ENCODE results near the gene ARHGAP26. TPM values are rescaled to one million over a fixed set of nuclear protein-coding genes. Genes with fewer than 3 reads are reported as not detected.

Gene ARHGAP26
- total and polyA plus RNA-seq, 2 donors (not counting 1 experiment from before 2014, with no cell fraction given): 4.1 to 6.8 TPM

GRCh38 chr5:143265995-143266394, 495.8 kb downstream of the ARHGAP26 start:
- no peak for DNase-seq (ENCODE audit: low read depth in 2 of 2)
- Histone ChIP-seq H3K36me3 (ENCODE audit: control insufficient read depth, insufficient read depth, low read length) (no peaks in the 10 kb centered on the region), H3K27me3 (ENCODE audit: control insufficient read depth, insufficient read depth, low read length) (no peaks in the 10 kb centered on the region), H3K4me1 (ENCODE audit: control insufficient read depth, extremely low read depth, insufficient read depth, low read length) (peaks cover 13% of the 10 kb centered on the region), H2AFZ (ENCODE audit: low read length) (no peak overlapping the region), H3K4me2 (ENCODE audit: extremely low read depth, insufficient read depth, low read length) (no peak overlapping the region), H3K9ac (ENCODE audit: insufficient read depth, low read length) (no peak overlapping the region), H3K4me3 (replicated peaks in 1 of 4; ENCODE audit: control extremely low read depth in 1 of 4, insufficient read depth in 1 of 4, low read depth in 3 of 4, low read length in 4 of 4) (no peak overlapping the region), H3K9me3 (ENCODE audit: control insufficient read depth, insufficient read depth, low read depth, low read length) (no peaks in the 10 kb centered on the region), H3K79me2 (ENCODE audit: control insufficient read depth, insufficient read depth, low read length) (no peaks in the 10 kb centered on the region), H3K27ac (ENCODE audit: insufficient read depth, low read length) (no peak overlapping the region), H4K20me1 (ENCODE audit: control insufficient read depth, extremely low read depth, insufficient read depth, low read length) (no peaks in the 10 kb centered on the region)
- TF ChIP-seq CTCF (conservative IDR thresholded peaks at IDR 0.05 in 1 of 2, IDR thresholded peaks at IDR 0.05 in 1 of 2; ENCODE audit: low read depth in 1 of 2, low read length in 2 of 2): no peak
- no peak for TF ChIP-seq EZH2 (IDR thresholded peaks at IDR 0.05; ENCODE audit: low read length, missing control alignments)

GRCh38 chr5:143267186-143267585, 497.0 kb downstream of the ARHGAP26 start:
- TF ChIP-seq CTCF (conservative IDR thresholded peaks at IDR 0.05 in 1 of 2, IDR thresholded peaks at IDR 0.05 in 1 of 2; ENCODE audit: low read depth in 1 of 2, low read length in 2 of 2): no peak
- TF ChIP-seq EZH2 (IDR thresholded peaks at IDR 0.05; ENCODE audit: low read length, missing control alignments): no peak

GRCh38 chr5:143268388-143268787, 498.2 kb downstream of the ARHGAP26 start:
- Histone ChIP-seq H3K27me3 (ENCODE audit: control insufficient read depth, insufficient read depth, low read length) (no peaks in the 10 kb centered on the region), H4K20me1 (ENCODE audit: control insufficient read depth, extremely low read depth, insufficient read depth, low read length) (no peaks in the 10 kb centered on the region), H2AFZ (ENCODE audit: low read length) (no peak overlapping the region), H3K4me2 (ENCODE audit: extremely low read depth, insufficient read depth, low read length) (no peak overlapping the region), H3K9me3 (ENCODE audit: control insufficient read depth, insufficient read depth, low read depth, low read length) (no peaks in the 10 kb centered on the region), H3K36me3 (ENCODE audit: control insufficient read depth, insufficient read depth, low read length) (no peaks in the 10 kb centered on the region), H3K27ac (ENCODE audit: insufficient read depth, low read length) (no peak overlapping the region), H3K9ac (ENCODE audit: insufficient read depth, low read length) (no peak overlapping the region), H3K4me3 (replicated peaks in 1 of 4; ENCODE audit: control extremely low read depth in 1 of 4, insufficient read depth in 1 of 4, low read depth in 3 of 4, low read length in 4 of 4) (no peak overlapping the region), H3K79me2 (ENCODE audit: control insufficient read depth, insufficient read depth, low read length) (no peaks in the 10 kb centered on the region), H3K4me1 (ENCODE audit: control insufficient read depth, extremely low read depth, insufficient read depth, low read length) (peaks cover 5% of the 10 kb centered on the region)
- TF ChIP-seq EZH2 (IDR thresholded peaks at IDR 0.05; ENCODE audit: low read length, missing control alignments) (no peak), CTCF (conservative IDR thresholded peaks at IDR 0.05 in 1 of 2, IDR thresholded peaks at IDR 0.05 in 1 of 2; ENCODE audit: low read depth in 1 of 2, low read length in 2 of 2) (no peak)
- no peak for DNase-seq (ENCODE audit: low read depth in 2 of 2)

More at GRCh38 chr5:143267186-143267585, 497.0 kb downstream of the ARHGAP26 start:
- H3K4me1 ChIP-seq (ENCODE audit: control insufficient read depth, extremely low read depth, insufficient read depth, low read length): peaks cover 9% of the 10 kb centered on the region
- H3K79me2 ChIP-seq (ENCODE audit: control insufficient read depth, insufficient read depth, low read length): no peaks in the 10 kb centered on the region
- H3K9ac ChIP-seq (ENCODE audit: insufficient read depth, low read length): no peak overlapping the region
- H4K20me1 ChIP-seq (ENCODE audit: control insufficient read depth, extremely low read depth, insufficient read depth, low read length): no peaks in the 10 kb centered on the region
- H3K36me3 ChIP-seq (ENCODE audit: control insufficient read depth, insufficient read depth, low read length): no peaks in the 10 kb centered on the region
- H3K4me2 ChIP-seq (ENCODE audit: extremely low read depth, insufficient read depth, low read length): no peak overlapping the region
- no peaks in the 10 kb centered on the region for H3K27me3 ChIP-seq (ENCODE audit: control insufficient read depth, insufficient read depth, low read length)
- H3K9me3 ChIP-seq (ENCODE audit: control insufficient read depth, insufficient read depth, low read depth, low read length): no peaks in the 10 kb centered on the region
- no peak for DNase-seq (ENCODE audit: low read depth in 2 of 2)
- no peak overlapping the region for H3K4me3 ChIP-seq (replicated peaks in 1 of 4; ENCODE audit: control extremely low read depth in 1 of 4, insufficient read depth in 1 of 4, low read depth in 3 of 4, low read length in 4 of 4)
- no peak overlapping the region for H3K27ac ChIP-seq (ENCODE audit: insufficient read depth, low read length)
- H2AFZ ChIP-seq (ENCODE audit: low read length): no peak overlapping the region
